ENCODE data around the gene DISC1.

The DISC1 gene

GRCh38 chr1:231856426-231856825, 229.8 kb downstream of the DISC1 start:
- no peak overlapping the region for H3K4me3 ChIP-seq (ENCODE audit: insufficient read depth, low read length, poor library complexity, severe bottlenecking)
- no peaks in the 10 kb centered on the region for H3K36me3 ChIP-seq (ENCODE audit: low read length)
- no peaks in the 10 kb centered on the region for H3F3A ChIP-seq (ENCODE audit: insufficient read depth)
- no peak overlapping the region for H2AFZ ChIP-seq (ENCODE audit: low read depth, low read length, severe bottlenecking)
- H3K79me2 ChIP-seq (ENCODE audit: insufficient read depth, low read length): no peaks in the 10 kb centered on the region
- H3K9me3 ChIP-seq (ENCODE audit: insufficient read depth, low read length): no peaks in the 10 kb centered on the region
- no peak overlapping the region for H3K9ac ChIP-seq (ENCODE audit: low read length)
- no peaks in the 10 kb centered on the region for H4K20me1 ChIP-seq (ENCODE audit: low read depth, low read length)
- no peak overlapping the region for H3K4me2 ChIP-seq (ENCODE audit: low read depth, low read length, poor library complexity, severe bottlenecking)
- H3K27ac ChIP-seq (ENCODE audit: low read depth, low read length): no peak overlapping the region
- TF ChIP-seq CTCF (IDR thresholded peaks at IDR 0.05; ENCODE audit: insufficient read depth, low read length, poor library complexity, severe bottlenecking): no peak
- TF ChIP-seq EZH2phosphoT487 (conservative IDR thresholded peaks at IDR 0.05; ENCODE audit: low read length): no peak
- H3K9me2 ChIP-seq (replicated peaks; ENCODE audit: insufficient read depth, low read length): no peaks in the 10 kb centered on the region
- no peaks in the 10 kb centered on the region for H3K27me3 ChIP-seq (ENCODE audit: low read length)

GRCh38 chr1:231856894-231857293, 230.3 kb downstream of the DISC1 start:
- H3K4me3 ChIP-seq (ENCODE audit: insufficient read depth, low read length, poor library complexity, severe bottlenecking): no peak overlapping the region
- no peaks in the 10 kb centered on the region for H3K9me2 ChIP-seq (replicated peaks; ENCODE audit: insufficient read depth, low read length)
- no peak overlapping the region for H2AFZ ChIP-seq (ENCODE audit: low read depth, low read length, severe bottlenecking)
- H3K9ac ChIP-seq (ENCODE audit: low read length): no peak overlapping the region
- no peaks in the 10 kb centered on the region for H3K9me3 ChIP-seq (ENCODE audit: insufficient read depth, low read length)
- no peaks in the 10 kb centered on the region for H4K20me1 ChIP-seq (ENCODE audit: low read depth, low read length)
- H3K27me3 ChIP-seq (ENCODE audit: low read length): no peaks in the 10 kb centered on the region
- H3K36me3 ChIP-seq (ENCODE audit: low read length): no peaks in the 10 kb centered on the region
- no peak for TF ChIP-seq CTCF (IDR thresholded peaks at IDR 0.05; ENCODE audit: insufficient read depth, low read length, poor library complexity, severe bottlenecking)
- TF ChIP-seq EZH2phosphoT487 (conservative IDR thresholded peaks at IDR 0.05; ENCODE audit: low read length): no peak
- no peak overlapping the region for H3K4me2 ChIP-seq (ENCODE audit: low read depth, low read length, poor library complexity, severe bottlenecking)
- no peaks in the 10 kb centered on the region for H3F3A ChIP-seq (ENCODE audit: insufficient read depth)
- no peaks in the 10 kb centered on the region for H3K79me2 ChIP-seq (ENCODE audit: insufficient read depth, low read length)
- H3K27ac ChIP-seq (ENCODE audit: low read depth, low read length): no peak overlapping the region

GRCh38 chr1:231857609-231858135, 231.1 kb downstream of the DISC1 start:
- no peaks in the 10 kb centered on the region for H3K79me2 ChIP-seq (ENCODE audit: insufficient read depth, low read length)
- H3K27me3 ChIP-seq (ENCODE audit: low read length): no peaks in the 10 kb centered on the region
- no peak overlapping the region for H3K9ac ChIP-seq (ENCODE audit: low read length)
- H4K20me1 ChIP-seq (ENCODE audit: low read depth, low read length): no peaks in the 10 kb centered on the region
- no peaks in the 10 kb centered on the region for H3K9me2 ChIP-seq (replicated peaks; ENCODE audit: insufficient read depth, low read length)
- H3K4me3 ChIP-seq (ENCODE audit: insufficient read depth, low read length, poor library complexity, severe bottlenecking): no peak overlapping the region
- no peak overlapping the region for H2AFZ ChIP-seq (ENCODE audit: low read depth, low read length, severe bottlenecking)
- H3K9me3 ChIP-seq (ENCODE audit: insufficient read depth, low read length): no peaks in the 10 kb centered on the region
- H3K4me2 ChIP-seq (ENCODE audit: low read depth, low read length, poor library complexity, severe bottlenecking): no peak overlapping the region
- TF ChIP-seq CTCF (IDR thresholded peaks at IDR 0.05; ENCODE audit: insufficient read depth, low read length, poor library complexity, severe bottlenecking) (no peak), EZH2phosphoT487 (conservative IDR thresholded peaks at IDR 0.05; ENCODE audit: low read length) (no peak)
- H3F3A ChIP-seq (ENCODE audit: insufficient read depth): no peaks in the 10 kb centered on the region
- no peaks in the 10 kb centered on the region for H3K36me3 ChIP-seq (ENCODE audit: low read length)
- H3K27ac ChIP-seq (ENCODE audit: low read depth, low read length): no peak overlapping the region
